D341Med (cell line): ENCODE results near the gene RPL3.

Source experiments
- DNase-seq: peaks from one replicate; pipeline ENCODE4 v3.0.0; 2012; ENCODE audit warnings: low spot score

Gene RPL3

GRCh38 chr22:39298241-39298987, 21.0 kb downstream of the RPL3 start:
- DNase-seq = no peak

DNA sequence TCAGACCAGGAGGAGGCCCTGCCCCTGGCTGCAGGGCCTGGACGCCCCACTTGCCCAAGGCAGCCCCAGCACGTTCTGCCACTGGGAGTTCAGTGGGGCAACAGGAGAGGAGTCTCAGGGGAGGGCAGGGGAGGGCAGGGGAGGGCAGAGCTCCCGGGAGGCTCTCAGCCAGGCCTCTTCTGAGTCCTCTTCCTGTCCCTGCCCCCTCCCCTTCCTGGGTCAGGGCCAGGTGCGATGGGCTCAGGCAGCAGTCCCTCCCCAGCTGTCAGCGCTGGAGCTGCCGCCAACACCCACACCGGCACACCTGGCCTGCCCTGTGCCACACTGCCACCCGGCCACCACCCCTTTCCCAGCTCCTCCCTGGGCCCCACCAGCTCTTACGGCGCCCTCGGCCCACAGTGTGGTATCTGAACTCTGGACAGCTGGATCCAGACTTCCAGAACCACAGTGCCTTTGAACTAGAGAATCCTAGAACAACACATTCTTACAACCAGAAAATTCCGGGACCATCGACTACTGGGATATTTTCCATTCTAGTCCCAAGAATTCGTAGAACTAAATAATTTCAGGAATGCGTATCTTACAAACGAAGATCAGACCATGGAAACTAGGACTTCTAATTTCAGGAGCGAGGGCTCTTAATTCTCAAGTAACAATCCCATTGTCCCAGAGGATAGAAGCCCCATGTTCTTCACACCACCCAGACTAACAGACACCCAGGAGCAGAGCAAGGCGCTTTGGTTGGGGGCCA, 21.8 kb downstream of the RPL3 start:
- no peak for DNase-seq

DNA sequence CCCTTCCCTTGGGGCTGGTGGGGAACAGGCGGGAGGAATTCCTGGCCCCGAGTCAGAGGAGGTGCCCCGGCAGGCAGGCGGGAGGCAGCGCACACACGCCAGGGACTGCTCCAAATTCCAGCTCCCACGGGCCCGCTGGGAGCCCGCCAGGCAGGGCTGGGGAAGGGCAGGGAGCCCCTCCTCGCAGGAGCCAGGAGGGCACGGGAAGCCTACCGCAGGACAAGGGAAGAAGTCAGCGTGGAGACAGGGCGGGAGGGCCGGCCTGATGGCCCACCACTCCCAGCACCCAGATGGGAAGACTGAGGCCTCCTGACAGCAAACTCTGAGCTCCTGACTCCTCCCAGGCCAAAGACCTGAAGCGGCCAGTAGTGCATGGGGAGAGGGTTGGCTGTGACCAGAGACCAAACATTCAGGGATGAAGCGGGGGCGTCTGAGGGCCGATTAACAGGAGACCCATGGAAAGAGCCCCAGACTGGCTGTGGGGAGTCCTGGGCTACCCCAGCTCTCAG, 22.4 kb downstream of the RPL3 start:
- no peak for DNase-seq

GRCh38 chr22:39296535-39296934, 22.9 kb downstream of the RPL3 start:
- DNase-seq = no peak

GRCh38 chr22:39294571-39295468, 24.6 kb downstream of the RPL3 start:
- no peak for DNase-seq

- no peak for DNase-seq
Observed at GRCh38 chr22:39293766-39294368, 25.6 kb downstream of the RPL3 start.

GRCh38 chr22:39292561-39293074, 26.8 kb downstream of the RPL3 start:
- DNase-seq = no peak

DNA sequence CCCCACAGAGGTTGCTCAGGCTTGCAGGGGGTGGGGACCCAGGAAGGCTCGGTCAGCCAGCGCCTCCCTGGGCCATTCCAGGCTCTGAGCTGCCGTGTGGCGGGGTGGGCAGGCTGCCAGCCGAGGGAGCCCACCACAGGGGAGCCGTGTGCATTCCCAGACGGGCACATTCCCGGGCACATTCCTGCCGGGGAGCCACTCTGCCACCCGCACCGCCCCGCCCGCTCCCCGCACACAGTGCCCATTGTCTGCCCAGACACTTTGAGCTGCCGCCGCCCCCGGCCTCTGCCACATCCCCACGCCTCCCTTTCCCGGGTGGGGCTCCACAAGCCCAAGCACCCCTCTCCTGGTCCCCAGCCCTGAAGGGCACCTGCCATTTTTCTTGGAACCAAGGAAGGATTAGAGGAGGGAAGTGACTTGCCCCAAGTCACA, 27.4 kb downstream of the RPL3 start:
- no peak for DNase-seq

DNA sequence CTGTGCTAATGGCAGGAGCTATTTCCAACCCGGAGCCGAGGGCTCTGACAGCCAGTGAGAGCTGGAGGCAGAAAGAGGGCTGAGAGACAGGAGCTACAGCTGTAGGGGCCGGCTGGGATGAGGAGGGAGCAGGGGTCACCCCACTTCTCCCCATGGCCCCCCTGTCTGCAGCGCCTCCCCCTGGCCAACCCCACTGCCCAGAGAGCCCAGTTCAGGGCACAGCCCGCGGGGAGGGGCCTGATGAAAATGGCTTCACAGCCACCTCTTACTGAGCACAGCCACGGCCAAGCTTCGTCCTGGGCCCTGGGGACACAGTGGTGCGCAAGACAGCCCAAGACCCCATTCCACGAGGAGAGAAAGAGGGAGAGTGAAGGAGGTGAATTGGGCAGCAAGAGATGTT, 27.9 kb downstream of the RPL3 start:
- DNase-seq = no peak

- DNase-seq = no peak
Observed at GRCh38 chr22:39290724-39291161, 28.7 kb downstream of the RPL3 start.

- DNase-seq = no peak
Observed at GRCh38 chr22:39289975-39290720, 29.3 kb downstream of the RPL3 start.

DNA sequence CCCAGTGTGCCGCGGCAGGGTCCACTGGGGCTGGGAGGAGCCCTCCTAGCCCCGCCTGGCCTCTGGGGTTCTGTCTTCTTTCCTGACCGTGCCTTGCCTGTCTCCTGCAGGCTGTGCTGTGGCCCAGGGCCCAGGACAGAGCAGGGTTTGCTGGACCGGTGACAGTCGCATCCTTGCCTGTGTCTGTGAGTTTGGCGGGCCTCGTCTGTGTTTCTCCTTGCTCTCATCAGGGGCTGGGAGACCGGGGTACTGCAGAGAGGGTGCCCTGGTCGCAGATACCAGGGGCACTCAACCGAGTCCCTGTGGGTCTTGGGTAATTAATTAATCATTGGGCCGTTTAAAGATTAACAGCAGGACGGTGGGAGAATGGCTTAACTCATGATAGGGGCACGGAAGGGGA, 29.9 kb downstream of the RPL3 start:
- no peak for DNase-seq

- no peak for DNase-seq
Observed at GRCh38 chr22:39288135-39288898, 31.1 kb downstream of the RPL3 start.

DNA sequence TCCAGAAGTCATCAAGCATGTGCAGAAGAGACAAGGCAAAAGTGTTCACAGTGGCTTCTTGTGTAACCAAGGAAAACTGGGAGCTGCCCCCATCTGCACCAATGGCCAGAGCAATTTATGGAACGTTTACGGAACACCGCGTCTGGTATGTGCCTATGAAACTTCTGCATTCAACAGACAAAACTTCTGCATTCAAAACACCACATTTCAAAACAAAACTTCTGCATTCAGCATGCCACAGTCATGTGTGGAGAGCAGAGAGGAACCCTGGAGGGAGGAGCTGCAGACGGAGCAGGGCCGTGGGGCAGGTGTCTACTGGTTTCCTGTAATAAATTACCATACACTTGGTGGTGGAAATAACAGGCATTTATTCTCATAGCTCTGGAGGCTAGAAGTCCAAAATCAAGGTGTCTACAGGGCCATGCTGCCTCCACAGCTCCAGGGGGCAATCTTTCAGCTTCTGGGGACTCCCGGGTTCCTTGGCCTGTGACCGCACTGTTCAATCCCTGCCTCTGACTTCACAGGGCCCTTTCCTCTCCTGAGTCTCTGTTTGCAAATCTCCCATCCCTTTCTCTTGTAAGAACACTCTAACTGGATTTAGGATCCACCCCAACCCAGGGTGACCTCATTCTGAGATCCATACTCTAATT, 32.2 kb downstream of the RPL3 start:
- no peak for DNase-seq

DNA sequence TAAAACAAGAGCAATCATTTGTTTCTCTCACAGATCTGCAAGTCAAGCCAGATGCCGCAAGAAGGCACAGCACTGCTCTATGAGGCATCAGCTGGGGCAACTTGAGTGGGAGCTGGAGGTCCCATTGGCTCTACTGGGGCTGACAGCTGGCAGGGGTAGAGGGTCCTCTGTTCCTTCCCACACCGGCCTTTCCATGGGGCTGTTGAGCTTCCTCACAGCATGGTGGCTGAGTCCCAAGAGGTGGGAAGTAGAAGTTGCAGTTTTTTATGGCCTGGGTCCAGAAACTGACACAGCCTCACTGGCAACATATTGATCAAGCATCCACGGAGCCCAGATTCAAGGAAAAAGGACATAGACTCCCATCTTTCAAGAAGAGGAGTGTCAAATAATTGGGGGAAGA, 34.4 kb downstream of the RPL3 start:
- no peak for DNase-seq

- DNase-seq = no peak
Observed at GRCh38 chr22:39284142-39284980, 35.1 kb downstream of the RPL3 start.

DNA sequence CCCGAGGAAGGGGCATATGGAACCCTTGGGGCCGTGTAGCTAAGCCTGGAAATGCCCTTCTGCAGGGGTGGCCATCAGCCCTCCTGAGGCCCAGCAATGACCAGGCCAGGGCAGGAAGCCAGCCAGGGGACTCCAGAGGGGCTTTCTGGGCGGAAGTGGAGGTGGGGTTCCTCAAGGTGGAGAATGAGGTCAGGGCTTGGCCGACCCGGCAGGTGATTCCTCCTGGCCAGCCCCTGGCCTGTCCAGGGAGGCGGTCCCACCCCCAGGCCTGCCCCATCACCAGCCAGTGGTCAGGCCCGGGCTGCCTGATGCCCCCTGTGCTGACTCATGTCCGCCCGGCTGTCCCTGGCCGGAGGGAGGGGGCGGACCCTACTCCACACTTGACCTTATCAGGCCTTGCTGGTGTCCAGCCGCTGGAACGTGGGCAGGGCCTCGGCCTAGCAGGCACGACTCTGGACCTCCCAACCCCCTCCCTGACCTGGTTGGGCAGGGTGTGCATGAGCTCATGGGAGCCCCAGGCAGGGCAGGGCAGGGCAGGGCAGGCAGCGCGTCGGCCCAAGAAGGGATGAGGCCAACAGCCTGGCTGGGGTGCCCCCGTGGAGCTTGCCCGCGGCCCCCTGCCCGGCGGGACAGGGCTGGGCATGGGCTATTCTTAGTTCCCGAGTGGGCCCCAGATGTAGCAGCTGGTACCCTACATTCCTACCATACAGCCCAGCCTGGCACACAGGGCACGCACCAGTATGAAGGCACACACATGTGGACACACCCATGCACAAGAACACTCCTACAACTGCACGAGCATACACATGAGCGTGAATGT, 35.9 kb downstream of the RPL3 start:
- DNase-seq = no peak
